ENCODE results near the gene NR4A3.

Gene NR4A3

DNA sequence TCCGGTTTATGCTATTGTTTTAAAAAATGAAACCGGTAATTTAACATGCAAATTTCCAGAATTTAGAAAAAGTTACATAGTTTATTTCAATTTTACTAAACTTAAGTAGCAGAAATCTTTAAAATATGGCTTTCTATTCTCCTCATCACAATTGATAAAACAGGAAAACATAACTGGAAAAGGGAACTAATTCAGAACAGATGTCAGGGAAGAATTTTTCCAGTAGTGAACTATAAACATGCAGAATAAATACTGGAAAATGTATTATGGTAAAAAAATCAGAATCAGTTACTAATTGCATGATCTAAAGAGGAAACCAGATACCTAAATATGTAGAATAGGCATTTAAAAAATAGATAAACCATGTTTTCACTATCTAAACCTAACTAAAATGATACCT, 7.3 kb upstream of the NR4A3 start:
- DNase-seq = no peak

DNA sequence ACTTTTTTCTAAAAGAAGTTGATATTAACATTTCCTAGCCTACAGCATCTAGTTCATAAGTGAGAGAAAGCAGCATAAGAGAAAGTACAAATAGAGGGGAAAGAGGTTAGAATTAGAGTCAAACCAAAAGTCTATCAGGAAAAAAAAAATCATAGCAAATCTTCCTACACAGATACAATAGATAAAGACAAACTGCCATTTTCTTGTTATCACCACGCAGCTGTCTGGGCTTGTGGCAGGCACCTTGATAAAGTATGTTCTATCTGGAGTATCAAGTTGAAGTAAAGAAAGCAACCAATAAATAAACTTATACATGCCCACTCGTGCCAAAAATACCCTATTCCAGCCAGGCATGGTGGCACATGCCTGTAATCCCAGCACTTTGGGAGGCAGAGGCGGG, 5.3 kb upstream of the NR4A3 start:
- no peak for DNase-seq

DNA sequence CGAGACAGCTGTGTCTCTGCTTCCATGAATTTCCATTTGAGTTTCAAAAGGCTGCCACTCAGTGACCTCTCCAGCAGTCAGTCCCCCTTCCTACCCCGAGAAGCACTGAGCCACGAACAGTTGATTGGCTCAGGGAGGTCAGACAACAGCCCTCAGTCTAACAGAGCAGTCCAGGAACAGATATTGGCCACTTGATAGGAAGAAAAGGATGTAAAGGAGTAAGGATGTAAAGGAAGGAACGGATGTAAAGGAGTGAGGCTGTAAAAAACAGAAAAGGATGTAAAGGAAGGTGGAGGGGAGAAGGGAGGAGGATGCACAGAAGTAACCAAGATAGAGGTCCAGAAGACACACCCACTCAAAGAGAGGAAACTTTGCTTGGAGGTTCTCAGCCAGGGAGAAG, 3.2 kb upstream of the NR4A3 start:
- no peak for DNase-seq

DNA sequence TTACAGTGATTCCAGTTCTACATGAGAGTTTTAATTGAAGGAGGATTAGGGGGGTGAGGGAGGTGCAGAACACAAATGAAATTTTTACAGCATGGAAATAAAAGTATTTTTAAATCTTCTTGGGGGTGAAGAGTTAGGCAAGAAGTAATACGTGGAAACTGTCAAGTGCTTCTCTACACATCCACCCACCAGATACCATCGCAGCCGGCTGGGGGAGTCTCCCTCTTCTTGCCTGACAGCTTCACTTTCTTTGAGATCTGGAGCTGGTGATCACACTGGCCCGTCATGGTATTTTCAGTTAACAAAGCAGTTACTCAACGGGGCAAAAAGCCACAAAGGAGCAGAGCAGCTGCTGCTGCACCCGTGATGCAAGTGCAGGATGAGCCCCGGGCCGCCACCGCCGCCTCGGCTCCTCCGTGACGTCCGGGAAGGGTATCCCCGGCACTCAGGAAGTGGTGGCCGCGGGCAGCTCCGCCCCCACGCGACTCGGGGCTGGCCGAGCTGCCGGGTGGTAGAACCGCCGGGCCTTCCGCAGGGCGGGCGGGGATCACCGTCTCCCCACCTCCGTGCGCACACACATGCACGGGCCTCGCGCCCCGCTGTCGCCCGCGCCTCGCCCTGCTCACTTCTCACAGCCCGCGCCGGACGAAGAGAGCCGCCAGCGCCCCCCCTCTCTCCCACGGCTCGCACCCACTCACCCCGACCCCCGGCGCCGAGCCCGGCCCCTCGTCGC, 2.4 kb upstream of the NR4A3 start:
- DNase-seq = peak; percentile 97 to 98

DNA sequence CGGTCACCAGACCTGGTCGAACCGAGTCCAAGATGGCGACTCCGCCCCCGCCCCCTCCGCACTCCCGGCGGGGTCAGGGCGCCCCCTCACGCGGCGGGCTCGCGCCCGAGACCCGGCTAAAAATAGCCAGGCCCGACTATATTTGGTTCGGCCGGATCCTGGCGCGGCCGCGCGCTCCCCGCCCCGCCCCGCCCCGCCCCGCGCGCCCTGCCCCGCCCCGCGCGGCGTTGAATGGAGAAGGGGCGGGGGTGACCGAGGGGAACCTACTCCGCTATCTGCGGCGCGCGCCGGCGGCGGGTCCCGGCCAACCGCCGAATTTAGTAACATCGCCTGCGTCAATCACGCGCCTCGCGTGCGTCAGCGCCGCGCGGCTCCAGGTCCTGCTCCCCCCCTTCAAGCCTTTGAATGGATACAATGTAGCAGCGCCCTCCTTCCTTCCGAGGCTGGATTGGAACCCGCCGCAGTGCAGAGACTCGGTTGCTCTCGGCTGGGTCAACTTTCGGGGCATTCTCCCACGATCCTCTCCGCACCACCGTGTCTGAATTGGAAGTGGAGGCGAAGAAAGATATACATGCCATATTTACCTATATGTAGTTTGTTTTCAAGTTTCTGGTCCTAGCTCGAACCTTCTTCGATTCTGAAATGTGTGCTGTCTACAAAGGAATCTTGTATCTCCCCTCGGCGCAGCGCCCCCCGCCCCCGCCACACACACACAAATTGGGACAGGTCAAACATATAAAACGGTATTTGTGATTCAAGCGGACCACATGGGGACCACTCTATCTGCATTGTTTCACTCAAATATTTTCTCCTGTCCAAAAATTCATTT, 1.6 kb upstream of the NR4A3 start:
- peak; percentile 92 to 96 for DNase-seq

DNA sequence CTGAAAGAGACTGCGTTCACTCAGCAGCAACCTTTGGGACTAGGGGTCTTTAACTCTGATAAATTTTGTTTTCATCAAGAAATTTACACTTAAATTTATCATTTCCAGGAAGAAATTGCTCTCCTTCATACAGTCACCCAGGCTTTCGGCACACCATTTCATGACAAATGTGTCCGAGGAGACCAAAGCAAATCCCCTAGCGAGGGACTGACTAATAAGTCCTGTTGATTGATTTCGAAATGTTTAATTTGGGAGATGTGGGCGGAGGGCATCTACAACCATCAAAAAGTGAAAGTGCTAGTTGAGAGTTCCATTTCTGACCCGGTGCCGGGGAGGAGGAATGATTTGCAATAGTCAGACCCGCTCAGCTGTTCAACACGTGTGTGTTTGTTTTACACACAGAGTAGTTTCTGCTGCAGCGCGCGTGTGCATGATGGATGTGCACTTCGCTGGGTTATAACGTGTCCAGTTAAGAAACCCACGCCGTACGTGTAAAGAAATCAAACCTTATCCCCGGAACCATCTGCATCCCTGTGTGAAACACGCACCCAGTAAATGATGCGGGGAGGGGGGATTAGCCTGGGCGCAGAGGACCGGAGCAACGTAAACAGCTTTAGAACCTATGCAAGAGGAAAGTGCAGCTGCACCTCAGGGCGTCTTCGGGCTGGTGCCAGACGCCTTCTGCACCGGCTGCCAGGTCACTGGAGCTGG, 845 bp upstream of the NR4A3 start:
- peak; percentile 81 to 84 for DNase-seq

DNA sequence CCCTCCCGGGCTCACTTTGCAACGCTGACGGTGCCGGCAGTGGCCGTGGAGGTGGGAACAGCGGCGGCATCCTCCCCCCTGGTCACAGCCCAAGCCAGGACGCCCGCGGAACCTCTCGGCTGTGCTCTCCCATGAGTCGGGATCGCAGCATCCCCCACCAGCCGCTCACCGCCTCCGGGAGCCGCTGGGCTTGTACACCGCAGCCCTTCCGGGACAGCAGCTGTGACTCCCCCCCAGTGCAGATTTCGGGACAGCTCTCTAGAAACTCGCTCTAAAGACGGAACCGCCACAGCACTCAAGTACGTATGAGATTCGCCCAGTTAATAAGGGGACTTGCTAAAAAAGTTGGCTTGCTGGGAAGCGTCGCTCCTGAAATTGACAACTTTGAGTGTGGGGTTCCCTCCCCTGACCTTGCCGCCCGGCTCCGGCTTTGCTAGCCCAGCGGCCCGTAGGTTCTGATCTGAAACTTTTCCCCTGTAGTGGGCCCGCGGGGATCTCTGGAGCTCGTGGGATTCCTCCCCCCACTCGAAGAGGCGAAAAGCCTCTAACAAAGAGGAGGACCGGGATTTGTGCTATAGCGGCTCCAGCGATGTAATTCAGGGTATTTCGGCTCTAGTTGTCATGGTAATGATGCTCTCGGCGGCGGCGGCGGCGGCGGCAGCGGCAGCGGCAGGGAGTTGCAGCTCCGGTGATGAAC, 572 bp downstream of the NR4A3 start:
- DNase-seq = peak; percentile 24 to 55

DNA sequence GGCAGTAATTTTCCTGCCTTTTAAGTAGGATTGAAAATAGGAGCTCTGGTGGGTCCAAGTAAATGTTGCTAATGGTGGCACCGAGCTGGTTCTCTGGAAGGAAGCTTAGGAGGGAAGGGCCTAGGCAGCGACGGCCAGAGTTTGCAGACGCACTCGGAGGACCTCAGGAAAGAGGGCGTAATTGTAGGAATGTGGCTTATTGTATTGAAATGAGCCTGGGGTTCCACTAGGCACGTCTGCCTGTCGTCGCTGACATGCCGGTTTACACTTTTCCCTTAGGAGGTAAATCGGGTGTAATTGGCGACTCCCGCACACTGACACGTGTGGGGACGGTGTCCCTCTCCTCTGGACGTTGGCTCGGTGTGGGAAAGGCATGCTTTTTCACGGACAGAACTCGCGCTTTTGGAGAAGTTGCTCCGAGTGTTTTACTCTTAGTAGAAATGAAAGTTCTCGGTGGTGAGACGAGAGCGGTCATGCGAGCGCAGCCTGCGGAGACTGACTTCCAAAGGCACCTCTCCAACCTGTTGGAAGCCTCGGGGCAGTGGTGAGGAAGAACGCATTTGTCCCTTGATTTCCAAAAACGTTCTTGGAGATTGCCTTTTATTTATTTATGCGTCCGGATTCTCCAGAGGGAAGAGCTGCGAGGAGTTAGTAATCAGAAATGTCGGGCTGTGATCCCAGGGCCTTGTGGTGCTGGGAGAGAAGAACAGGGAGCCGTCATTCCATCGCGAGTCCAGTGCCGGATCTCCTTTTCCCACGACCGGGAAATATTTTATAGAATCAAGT, 1.3 kb downstream of the NR4A3 start:
- peak in 1 of 2 donors; percentile 32 for DNase-seq

DNA sequence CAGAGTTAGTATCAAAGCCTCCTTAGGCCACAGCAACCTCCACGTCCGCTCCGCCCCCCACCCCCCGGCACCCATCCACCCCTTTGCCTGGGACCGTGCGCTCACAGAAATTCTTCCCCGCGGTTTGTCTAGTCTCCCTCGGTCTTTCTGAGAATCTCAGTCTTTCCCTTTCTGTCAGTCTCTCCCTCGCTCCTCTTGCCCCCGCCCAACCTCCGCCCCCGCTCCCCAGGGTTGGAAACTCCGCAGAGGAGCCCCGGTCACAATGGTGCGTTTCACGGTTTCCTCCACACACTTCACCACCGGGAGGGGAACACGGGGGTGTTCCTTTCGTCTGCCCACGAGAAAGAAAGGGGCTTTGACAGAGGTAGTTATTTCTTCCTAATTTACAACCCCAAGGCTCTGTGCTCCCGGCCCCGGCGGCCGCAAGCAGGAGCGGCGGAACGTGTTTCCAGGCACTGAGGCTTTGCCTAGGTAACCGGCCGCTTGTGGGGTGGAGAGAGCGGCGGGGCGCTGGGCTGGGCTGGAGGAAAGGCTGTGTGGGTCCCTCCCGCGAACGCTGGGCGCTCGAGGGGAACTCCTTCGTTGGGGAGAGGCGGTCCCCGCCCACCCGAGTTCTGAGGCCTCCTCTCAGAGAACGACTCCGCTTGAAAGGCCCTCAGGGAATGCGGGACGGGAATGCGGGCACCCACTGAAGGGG, 2.1 kb downstream of the NR4A3 start:
- peak; percentile 15 to 49 for DNase-seq

DNA sequence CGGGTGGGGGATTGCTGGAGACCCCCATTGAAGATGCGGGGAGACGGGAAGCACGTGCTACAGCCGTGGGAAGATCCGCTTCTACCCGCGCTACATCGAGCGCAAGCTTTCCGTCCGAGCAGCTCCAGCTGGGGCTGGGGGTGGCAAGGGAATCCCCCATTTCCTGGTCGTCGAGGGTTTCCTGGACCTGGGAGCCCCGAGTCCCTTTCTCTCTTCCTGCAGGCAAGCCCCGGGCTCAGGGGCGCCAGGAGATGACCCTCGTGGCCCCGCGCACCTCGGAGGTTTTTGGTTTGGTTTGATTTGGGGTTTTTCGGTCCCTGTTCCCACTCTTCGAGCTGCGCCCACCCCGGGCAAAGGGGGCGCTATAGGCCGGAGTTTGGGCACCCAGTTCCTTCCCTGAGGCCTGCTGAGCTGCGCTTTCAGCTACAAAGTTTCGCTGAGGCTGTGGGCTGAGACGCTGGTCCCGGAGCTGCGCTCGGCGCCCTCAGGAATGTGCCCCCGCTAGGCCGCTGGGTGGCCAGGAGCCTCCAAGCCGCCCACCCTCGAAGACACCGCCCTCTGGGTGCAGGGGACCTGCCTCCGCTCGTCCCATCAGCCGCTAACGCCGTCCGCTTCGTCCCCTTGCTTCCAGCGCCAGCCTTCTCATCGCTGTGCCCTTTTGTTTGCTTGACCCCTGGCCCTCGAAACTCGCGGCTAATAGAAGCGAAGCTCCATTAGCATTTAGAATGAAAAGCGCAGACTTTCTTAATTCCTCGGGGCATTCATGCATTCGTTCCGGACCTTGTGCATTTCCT, 2.9 kb downstream of the NR4A3 start:
- DNase-seq = peak; percentile 56 to 69

DNA sequence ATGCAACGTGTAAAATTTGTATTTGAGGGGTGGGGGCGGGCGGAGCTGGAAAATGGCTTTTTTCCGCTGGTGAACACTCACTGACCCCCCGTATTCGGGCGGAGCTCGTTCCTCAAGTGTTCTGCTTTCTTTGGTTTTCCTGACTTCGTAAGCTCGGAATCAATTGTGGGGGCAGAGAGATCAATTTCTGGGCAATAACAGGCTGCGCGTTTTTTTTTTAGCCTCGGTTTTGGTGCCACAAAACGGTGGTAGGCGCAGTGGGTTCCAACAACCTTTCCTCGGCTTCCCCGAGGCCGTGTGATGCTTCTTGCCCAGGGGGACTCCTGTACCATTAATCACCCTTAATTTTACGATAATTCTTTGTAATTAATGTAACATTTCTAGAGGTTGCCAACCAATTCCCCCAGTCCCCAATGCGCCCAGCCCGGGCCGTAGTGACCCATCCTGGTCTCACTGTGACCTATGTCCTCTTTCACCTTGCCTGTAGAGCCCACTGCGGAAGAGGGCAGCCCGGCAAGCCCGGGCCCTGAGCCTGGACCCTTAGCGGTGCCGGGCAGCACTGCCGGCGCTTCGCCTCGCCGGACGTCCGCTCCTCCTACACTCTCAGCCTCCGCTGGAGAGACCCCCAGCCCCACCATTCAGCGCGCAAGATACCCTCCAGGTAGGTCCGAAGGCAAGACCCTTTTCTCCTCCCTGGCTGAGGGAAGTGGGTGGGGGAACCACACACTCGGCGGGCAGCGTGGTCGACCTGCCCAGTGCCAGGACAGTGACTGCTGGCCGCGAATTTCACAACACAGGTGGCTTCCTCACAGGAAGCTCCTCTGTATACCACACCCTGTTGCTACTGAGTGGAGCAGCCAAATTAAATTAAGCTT, 3.7 kb downstream of the NR4A3 start:
- no peak for DNase-seq

DNA sequence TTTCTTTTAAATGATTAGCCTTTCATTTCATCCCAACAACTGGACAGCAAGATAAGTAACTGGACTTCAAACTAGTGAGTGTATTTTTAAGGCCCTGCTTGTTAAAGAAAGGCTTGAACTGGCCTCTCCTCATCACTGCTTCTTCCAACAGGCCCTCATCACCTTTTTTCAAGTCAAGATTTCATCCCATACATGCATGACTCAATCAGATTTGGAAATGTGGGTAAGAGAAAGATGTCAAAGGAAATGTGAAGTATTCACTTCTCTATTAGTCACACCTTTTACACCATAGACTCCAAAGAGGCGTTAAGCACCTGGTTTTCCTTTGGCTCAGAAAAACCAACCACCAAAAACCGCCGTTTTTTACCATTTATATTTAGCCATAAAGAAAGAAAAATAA, 4.9 kb downstream of the NR4A3 start:
- no peak for DNase-seq

DNA sequence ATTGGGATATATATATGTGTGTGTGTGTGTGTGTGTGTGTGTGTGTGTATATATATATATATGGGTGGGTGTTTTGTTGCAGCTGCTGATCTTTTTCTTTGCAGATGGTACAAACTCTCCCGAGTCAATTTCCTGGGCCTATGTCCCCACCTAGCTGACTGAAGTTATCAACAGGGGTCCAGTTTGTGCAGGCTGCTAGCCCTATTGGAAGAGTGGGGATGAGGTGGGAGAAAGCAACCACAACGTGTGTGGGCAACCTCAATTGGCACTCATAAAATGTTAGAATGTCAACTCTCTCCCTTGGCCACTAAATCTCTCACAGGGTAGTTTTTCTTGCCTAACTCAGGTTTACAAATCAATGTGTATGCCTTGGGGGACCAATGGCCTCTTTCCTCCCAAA, 5.6 kb downstream of the NR4A3 start:
- no peak for DNase-seq

DNA sequence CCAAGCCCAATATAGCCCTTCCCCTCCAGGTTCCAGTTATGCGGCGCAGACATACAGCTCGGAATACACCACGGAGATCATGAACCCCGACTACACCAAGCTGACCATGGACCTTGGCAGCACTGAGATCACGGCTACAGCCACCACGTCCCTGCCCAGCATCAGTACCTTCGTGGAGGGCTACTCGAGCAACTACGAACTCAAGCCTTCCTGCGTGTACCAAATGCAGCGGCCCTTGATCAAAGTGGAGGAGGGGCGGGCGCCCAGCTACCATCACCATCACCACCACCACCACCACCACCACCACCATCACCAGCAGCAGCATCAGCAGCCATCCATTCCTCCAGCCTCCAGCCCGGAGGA, 6.3 kb downstream of the NR4A3 start:
- DNase-seq = no peak

DNA sequence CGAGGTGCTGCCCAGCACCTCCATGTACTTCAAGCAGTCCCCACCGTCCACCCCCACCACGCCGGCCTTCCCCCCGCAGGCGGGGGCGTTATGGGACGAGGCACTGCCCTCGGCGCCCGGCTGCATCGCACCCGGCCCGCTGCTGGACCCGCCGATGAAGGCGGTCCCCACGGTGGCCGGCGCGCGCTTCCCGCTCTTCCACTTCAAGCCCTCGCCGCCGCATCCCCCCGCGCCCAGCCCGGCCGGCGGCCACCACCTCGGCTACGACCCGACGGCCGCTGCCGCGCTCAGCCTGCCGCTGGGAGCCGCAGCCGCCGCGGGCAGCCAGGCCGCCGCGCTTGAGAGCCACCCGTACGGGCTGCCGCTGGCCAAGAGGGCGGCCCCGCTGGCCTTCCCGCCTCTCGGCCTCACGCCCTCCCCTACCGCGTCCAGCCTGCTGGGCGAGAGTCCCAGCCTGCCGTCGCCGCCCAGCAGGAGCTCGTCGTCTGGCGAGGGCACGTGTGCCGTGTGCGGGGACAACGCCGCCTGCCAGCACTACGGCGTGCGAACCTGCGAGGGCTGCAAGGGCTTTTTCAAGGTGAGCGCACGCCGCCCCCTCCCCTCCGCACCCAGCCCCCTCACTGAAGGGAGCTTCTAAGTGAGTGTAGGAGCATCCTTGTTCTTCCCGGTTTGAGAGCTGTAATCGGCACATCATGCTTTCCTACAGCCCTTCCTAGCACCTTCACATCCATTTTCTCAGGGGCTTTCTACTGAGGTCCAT, 6.9 kb downstream of the NR4A3 start:
- DNase-seq = no peak

DNA sequence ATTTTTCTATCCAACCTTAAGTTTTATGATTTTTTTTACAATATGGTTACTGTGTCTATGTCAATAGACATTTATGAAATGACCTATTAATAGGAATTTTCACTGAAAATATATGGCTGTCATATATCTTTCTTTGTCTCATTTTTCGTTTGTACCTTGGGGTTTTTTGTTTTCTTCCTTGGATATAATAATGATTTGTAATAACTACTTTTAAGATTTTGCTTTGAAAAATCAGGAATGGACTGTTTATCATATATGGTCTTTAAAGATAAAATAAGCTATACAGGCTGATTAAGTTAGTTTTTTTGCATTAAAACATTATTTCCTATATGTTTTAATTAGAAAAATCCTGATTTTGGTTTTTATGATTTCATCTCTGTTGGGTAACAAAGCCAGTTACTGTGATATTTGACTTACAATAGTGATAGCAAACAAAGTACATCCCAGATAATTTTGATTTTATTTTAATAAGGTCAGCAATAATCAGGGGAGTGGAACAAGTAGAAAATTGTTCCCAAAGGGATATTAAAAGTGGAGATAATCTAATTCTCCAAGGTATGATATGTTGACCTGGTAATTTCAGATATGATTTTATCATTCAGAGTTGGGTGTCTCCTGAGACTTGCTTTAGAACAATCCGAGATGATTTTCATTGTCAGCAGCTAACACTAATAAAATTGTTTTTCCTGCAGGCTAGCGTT, 10.3 kb downstream of the NR4A3 start:
- DNase-seq = no peak

DNA sequence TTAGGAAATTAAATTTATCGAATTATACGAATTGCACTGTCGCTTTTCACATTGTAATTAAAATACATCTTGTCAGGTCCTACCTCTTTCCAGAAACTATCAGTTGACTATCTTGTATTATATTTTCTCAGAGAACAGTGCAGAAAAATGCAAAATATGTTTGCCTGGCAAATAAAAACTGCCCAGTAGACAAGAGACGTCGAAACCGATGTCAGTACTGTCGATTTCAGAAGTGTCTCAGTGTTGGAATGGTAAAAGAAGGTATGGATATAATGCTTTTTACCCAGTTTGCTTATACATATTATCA, 10.8 kb downstream of the NR4A3 start:
- no peak for DNase-seq

DNA sequence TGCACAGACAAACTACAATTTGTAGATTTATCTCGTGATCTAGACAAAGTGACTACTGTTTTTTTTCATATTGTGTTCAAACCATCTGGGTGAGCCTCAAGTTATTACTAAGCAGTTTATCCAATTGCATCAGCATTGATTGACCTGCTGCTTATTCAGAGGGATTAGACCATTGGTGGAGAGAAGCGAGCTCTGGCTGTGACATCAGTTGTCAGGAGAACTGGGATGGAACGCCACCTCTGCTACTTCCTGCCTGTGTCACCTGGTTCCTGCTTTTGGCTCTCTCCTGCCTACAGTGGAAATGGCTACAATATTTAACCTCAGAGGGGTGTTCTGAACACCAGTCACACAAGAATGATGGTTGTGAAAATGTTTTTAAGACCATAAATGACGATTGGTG, 12.1 kb downstream of the NR4A3 start:
- no peak for DNase-seq

All from inflammatory macrophage (primary cell).